GM12873 (cell line): ENCODE data around the gene ZNF500.

Source experiments
- CTCF ChIP-seq: IDR thresholded peaks from 2 replicates; pipeline ENCODE4 v1.5.1; 2012; ENCODE audit warnings: low read depth, mild to moderate bottlenecking, moderate library complexity, low read length, control low read depth; ENCODE audit not compliant: insufficient read depth; ENCODE audit errors: missing control alignments

The ZNF500 gene

GRCh38 chr16:4745274-4745569 lies 21.7 kb downstream of the ZNF500 start:
- no peak for TF ChIP-seq CTCF

- no peak for TF ChIP-seq CTCF
These were observed 22.2 kb downstream of the ZNF500 start for GRCh38 chr16:4744555-4745273.

GRCh38 chr16:4743226-4743878 lies 23.6 kb downstream of the ZNF500 start:
- TF ChIP-seq CTCF: no peak

GRCh38 chr16:4737545-4737944 lies 29.4 kb downstream of the ZNF500 start:
- no peak for TF ChIP-seq CTCF

GRCh38 chr16:4736546-4736945 lies 30.4 kb downstream of the ZNF500 start:
- TF ChIP-seq CTCF: no peak

GRCh38 chr16:4734730-4735535 lies 32.0 kb downstream of the ZNF500 start:
- no peak for TF ChIP-seq CTCF

- no peak for TF ChIP-seq CTCF
These were observed 32.8 kb downstream of the ZNF500 start, which contains the start of the genes ANKS3 and DNAAF8 for GRCh38 chr16:4734063-4734729. Gene ANKS3 (minus strand): TSS chr16:4734271. CDS start chr16:4730149, 4,122 bp downstream. Gene DNAAF8 (plus strand): TSS chr16:4734537. CDS start chr16:4736515, 1,978 bp downstream.
